SK-N-SH treated with all-trans-retinoic acid at 6 μM for 48 hours (cell line): Measurements from ENCODE around the gene HM13.

ENCODE experiments used
- ARNTL ChIP-seq: fragments of 450-650 bp; formaldehyde crosslinking; IDR thresholded peaks from 2 replicates; pipeline ENCODE4 v1.5.0; 2020; ENCODE audit warnings: low read depth, mild to moderate bottlenecking, moderate library complexity, borderline replicate concordance
- CREB5 ChIP-seq: fragments of 250-450 bp; sonication (Bioruptor Pico); IDR thresholded peaks from 2 replicates; pipeline ENCODE4 v1.5.1; 2020; ENCODE audit warnings: low read depth, mild to moderate bottlenecking, moderate library complexity
- CSDC2 ChIP-seq: fragments of 250-450 bp; sonication (Bioruptor Pico); IDR thresholded peaks from 2 replicates; pipeline ENCODE4 v1.5.0; 2020; ENCODE audit warnings: mild to moderate bottlenecking, moderate library complexity
- CSRNP3 ChIP-seq: fragments of 250-450 bp; sonication (Bioruptor Pico); IDR thresholded peaks from 2 replicates; pipeline ENCODE4 v1.5.1; 2021; ENCODE audit warnings: mild to moderate bottlenecking, moderate library complexity
- ESRRG ChIP-seq: fragments of 250-450 bp; sonication (Bioruptor Pico); IDR thresholded peaks from 2 replicates; pipeline ENCODE4 v1.6.1; 2021; ENCODE audit warnings: mild to moderate bottlenecking
- GLIS3 ChIP-seq: fragments of 250-450 bp; sonication (Bioruptor Pico); IDR thresholded peaks from 2 replicates; pipeline ENCODE4 v1.5.0; 2020; ENCODE audit warnings: mild to moderate bottlenecking, moderate library complexity
- ISL1 ChIP-seq: fragments of 250-450 bp; sonication (Bioruptor Pico); IDR thresholded peaks from 2 replicates; pipeline ENCODE4 v2.1.2; 2022; ENCODE audit warnings: mild to moderate bottlenecking, moderate library complexity
- RARB ChIP-seq: fragments of 250-450 bp; sonication (Bioruptor Pico); IDR thresholded peaks from 2 replicates; pipeline ENCODE4 v1.8.0; 2021; ENCODE audit warnings: mild to moderate bottlenecking, moderate library complexity
- TCF4 ChIP-seq: fragments of 250-450 bp; sonication (Bioruptor Pico); IDR thresholded peaks from 2 replicates; pipeline ENCODE4 v1.8.0; 2021; ENCODE audit warnings: mild to moderate bottlenecking, moderate library complexity, borderline replicate concordance
- TOX ChIP-seq: fragments of 250-450 bp; sonication (Bioruptor Pico); IDR thresholded peaks from 2 replicates; pipeline ENCODE4 v1.8.0; 2021; ENCODE audit warnings: mild to moderate bottlenecking, moderate library complexity, borderline replicate concordance
- TSHZ2 ChIP-seq: fragments of 250-450 bp; sonication (Bioruptor Pico); IDR thresholded peaks from 2 replicates; pipeline ENCODE4 v1.5.0; 2020; ENCODE audit warnings: mild to moderate bottlenecking, moderate library complexity
- ZFP3 ChIP-seq: fragments of 250-450 bp; sonication (Bioruptor Pico); IDR thresholded peaks from 2 replicates; pipeline ENCODE4 v1.5.0; 2020; ENCODE audit warnings: mild to moderate bottlenecking, moderate library complexity
- ZFP30 ChIP-seq: fragments of 450-650 bp; formaldehyde crosslinking; IDR thresholded peaks from 2 replicates; pipeline ENCODE4 v1.5.0; 2022; ENCODE audit warnings: mild to moderate bottlenecking, moderate library complexity
- ZNF565 ChIP-seq: fragments of 450-650 bp; formaldehyde crosslinking; conservative IDR thresholded peaks from 2 replicates; pipeline ENCODE4 v1.5.0; 2020; ENCODE audit warnings: low read depth, mild to moderate bottlenecking, moderate library complexity

GRCh38 chr20:31562241-31562640 is 48.0 kb downstream of the HM13 start:
- TF ChIP-seq CSRNP3, result no peak
- TF ChIP-seq ZFP30 (CRISPR knock-in tag), result no peak
- no peak for TF ChIP-seq GLIS3 (CRISPR knock-in tag)
- no peak for TF ChIP-seq TCF4 (CRISPR knock-in tag)
- no peak for TF ChIP-seq ARNTL (CRISPR knock-in tag)
- TF ChIP-seq ZFP3, result no peak
- TF ChIP-seq ZNF565 (CRISPR knock-in tag), result no peak
- no peak for TF ChIP-seq ISL1 (CRISPR knock-in tag)
- no peak for TF ChIP-seq RARB (CRISPR knock-in tag)
- TF ChIP-seq TSHZ2 (CRISPR knock-in tag), result no peak
- no peak for TF ChIP-seq CSDC2 (CRISPR knock-in tag)
- TF ChIP-seq TOX (CRISPR knock-in tag), result no peak
- no peak for TF ChIP-seq ESRRG
- no peak for TF ChIP-seq CREB5 (CRISPR knock-in tag)
